NCI-H2196 (cell line): ENCODE results near the gene MRPS34.

ENCODE experiments used
- DNase-seq: peaks from one replicate; lab custom pipeline; 2025; ENCODE audit not compliant: unreplicated experiment; lab: John Stamatoyannopoulos, UW

The MRPS34 gene

GRCh38 chr16:1782408-1783264 lies 9.7 kb upstream of the MRPS34 start, which contains the start of the genes NUBP2 and SPSB3:
TSS of gene NUBP2 (plus strand) at chr16:1782960. CDS start at chr16:1783021, 61 bp downstream.
TSS of gene SPSB3 (minus strand) at chr16:1782571. CDS start at chr16:1781483, 1,088 bp downstream.
- peak; percentile 100 for DNase-seq

GRCh38 chr16:1781758-1782407 lies 8.9 kb upstream of the MRPS34 start:
- DNase-seq = no peak

GRCh38 chr16:1781254-1781653 lies 8.3 kb upstream of the MRPS34 start:
- no peak for DNase-seq

- no peak for DNase-seq
Measured at GRCh38 chr16:1780677-1781072, 7.7 kb upstream of the MRPS34 start.

GRCh38 chr16:1779741-1780676 lies 7.1 kb upstream of the MRPS34 start:
- DNase-seq = no peak

GRCh38 chr16:1779234-1779701 lies 6.3 kb upstream of the MRPS34 start:
- no peak for DNase-seq

GRCh38 chr16:1778200-1779179 lies 5.6 kb upstream of the MRPS34 start:
- no peak for DNase-seq

GRCh38 chr16:1777375-1778199 lies 4.7 kb upstream of the MRPS34 start:
- DNase-seq = no peak

GRCh38 chr16:1776991-1777374 lies 4.0 kb upstream of the MRPS34 start:
- no peak for DNase-seq

- no peak for DNase-seq
Measured at GRCh38 chr16:1776672-1776955, 3.7 kb upstream of the MRPS34 start.

- DNase-seq = no peak
Measured at GRCh38 chr16:1775846-1776671, 3.1 kb upstream of the MRPS34 start.

- DNase-seq = no peak
Measured at GRCh38 chr16:1775006-1775845, 2.3 kb upstream of the MRPS34 start.

- no peak for DNase-seq
Measured at GRCh38 chr16:1774448-1774780, 1.5 kb upstream of the MRPS34 start.

GRCh38 chr16:1773703-1774447 lies 941 bp upstream of the MRPS34 start:
- no peak for DNase-seq

- no peak for DNase-seq
Measured at GRCh38 chr16:1772362-1772907, 499 bp downstream of the MRPS34 start, which contains the start of gene EME2. TSS of gene EME2 (plus strand) at chr16:1772810. CDS start at chr16:1773228, 418 bp downstream.

- DNase-seq = no peak
Measured at GRCh38 chr16:1771864-1772361, 1.0 kb downstream of the MRPS34 start.
